Common myeloid progenitor, CD34-positive (primary cell): ENCODE results near the gene COMMD8.
A peak's percentile ranks its signal among the peaks of the same experiment; 100 is the strongest.
"Not testable (repeated sequence)": the region's sequence is repeated elsewhere in the genome, so short reads cannot be mapped to it uniquely, and the experiment has no call there.

Source experiments
- CTCF ChIA-PET: fragments of 350-600 bp; sonication (Branson Sonifier 250); formaldehyde crosslinking; loops from one replicate; lab custom pipeline; 2021; ENCODE audit warnings: antibody characterized with exemption; lab: Charles Lee
- POLR2A ChIA-PET: fragments of 350-600 bp; sonication (Branson Sonifier 250); formaldehyde crosslinking; loops from one replicate; lab custom pipeline; 2021; ENCODE audit warnings: antibody characterized with exemption; lab: Charles Lee
- DNase-seq, 3 donors: peaks; one replicate each; pipeline versions ENCODE4 v3.0.0 to v3.0.0-alpha.2; 2013
- H3K27ac ChIP-seq, 2 experiments: 1 replicate in 1 of 2; 2 replicates in 1 of 2; pipeline ENCODE4 v1.7.0; 2013; ENCODE audit warnings: inconsistent platforms in 2 of 2, low read length in 2 of 2, mild to moderate bottlenecking in 2 of 2, low read depth in 1 of 2, moderate library complexity in 1 of 2; ENCODE audit not compliant: severe bottlenecking in 2 of 2, insufficient read depth in 1 of 2, poor library complexity in 1 of 2
- H3K27me3 ChIP-seq, 5 experiments: replicated peaks in 2 of 5; 1 replicate in 3 of 5; 2 replicates in 2 of 5; pipeline versions ENCODE4 v1.6.1 to v1.7.0; 2013; ENCODE audit warnings: low read length in 4 of 5, mild to moderate bottlenecking in 2 of 5, moderate library complexity in 2 of 5, inconsistent platforms in 1 of 5; ENCODE audit not compliant: insufficient read depth in 5 of 5, control insufficient read depth in 4 of 5
- H3K36me3 ChIP-seq, 4 experiments: 1 replicate in 2 of 4; 2 replicates in 2 of 4; pipeline versions ENCODE4 v1.6.1 to v1.7.0; 2013; ENCODE audit warnings: low read length in 3 of 4, control low read depth in 1 of 4, mild to moderate bottlenecking in 1 of 4; ENCODE audit not compliant: control insufficient read depth in 4 of 4, insufficient read depth in 4 of 4
- H3K4me1 ChIP-seq, 4 experiments: 1 replicate in 3 of 4; 2 replicates in 1 of 4; pipeline versions ENCODE4 v1.6.1 to v1.7.1; 2013; ENCODE audit warnings: low read length in 3 of 4, mild to moderate bottlenecking in 3 of 4, control low read depth in 1 of 4, inconsistent platforms in 1 of 4, moderate library complexity in 1 of 4; ENCODE audit not compliant: control insufficient read depth in 4 of 4, insufficient read depth in 4 of 4; ENCODE audit errors: control extremely low read depth in 1 of 4
- H3K4me3 ChIP-seq, 7 experiments: 1 replicate in 4 of 7; 2 replicates in 3 of 7; pipeline versions ENCODE4 v1.5.1 to v1.7.0; 2013; ENCODE audit warnings: mild to moderate bottlenecking in 7 of 7, low read length in 6 of 7, moderate library complexity in 6 of 7, inconsistent platforms in 2 of 7, low read depth in 2 of 7, control low read depth in 1 of 7; ENCODE audit not compliant: insufficient read depth in 4 of 7, control insufficient read depth in 1 of 7; ENCODE audit errors: extremely low read depth in 1 of 7
- H3K9me3 ChIP-seq, 5 experiments: 1 replicate in 4 of 5; 2 replicates in 1 of 5; pipeline versions ENCODE4 v1.6.1 to v1.7.1; 2013; ENCODE audit warnings: low read length in 4 of 5, mild to moderate bottlenecking in 2 of 5, inconsistent platforms in 1 of 5, low read depth in 1 of 5, moderate library complexity in 1 of 5; ENCODE audit not compliant: control insufficient read depth in 4 of 5, insufficient read depth in 2 of 5; ENCODE audit errors: control extremely low read depth in 1 of 5
- WGBS: methylation state at CpG from one replicate; pipeline ENCODE4 v1.1.5; 2013; ENCODE audit not compliant: insufficient coverage; 5-methylcytosine and 5-hydroxymethylcytosine counted together

COMMD8 gene

GRCh38 chr4:47498899-47499298 is 35.4 kb upstream of the COMMD8 start:
- H3K27me3 ChIP-seq = no peaks in the 10 kb centered on the region
- ChIA-PET POLR2A (no interaction called here), CTCF (interaction anchor here (0.6 to 3.2 kb wide), 3 partner anchors 11 to 64 kb away, joined by 3 to 12 read pairs (median 4); no protein-coding TSS in a partner anchor)
- DNase-seq = no peak
- no peaks in the 10 kb centered on the region for H3K9me3 ChIP-seq
- H3K4me3 ChIP-seq = peak overlapping the region in 1 of 7 experiments; percentile 25
- H3K4me1 ChIP-seq = peaks cover 8 to 20% (median 19%) of the 10 kb centered on the region in 4 experiments
- WGBS = 94% methylated on average over 5 of the region's 6 CpGs
- no peaks in the 10 kb centered on the region for H3K36me3 ChIP-seq
- peak overlapping the region in 1 of 2 experiments; percentile 37 for H3K27ac ChIP-seq

GRCh38 chr4:47494124-47494430 is 30.6 kb upstream of the COMMD8 start:
- H3K4me3 ChIP-seq = no peak overlapping the region
- H3K36me3 ChIP-seq = no peaks in the 10 kb centered on the region
- ChIA-PET CTCF (interaction anchor here (1.0 to 2.0 kb wide), 3 partner anchors 10 to 71 kb away, joined by 3 to 12 read pairs (median 4); partner anchors contain the start of genes ATP10D and COMMD8), POLR2A (no interaction called here)
- H3K9me3 ChIP-seq = no peaks in the 10 kb centered on the region
- H3K4me1 ChIP-seq = peaks cover 3 to 10% (median 6%) of the 10 kb centered on the region in 4 experiments
- H3K27ac ChIP-seq = no peak overlapping the region
- no peaks in the 10 kb centered on the region for H3K27me3 ChIP-seq
- WGBS = 0% methylated on average over 1 of the region's 4 CpGs
- no peak for DNase-seq

GRCh38 chr4:47493238-47494123 is 30.0 kb upstream of the COMMD8 start:
- peaks cover 0 to 6% (median 1%) of the 10 kb centered on the region in 4 experiments for H3K4me1 ChIP-seq
- no peak overlapping the region for H3K4me3 ChIP-seq
- no peaks in the 10 kb centered on the region for H3K36me3 ChIP-seq
- CTCF ChIA-PET = interaction anchor here (1.0 to 2.0 kb wide), 4 partner anchors 9 to 72 kb away, joined by 3 to 12 read pairs (median 4); partner anchors contain the start of genes ATP10D and COMMD8
- H3K27me3 ChIP-seq = no peaks in the 10 kb centered on the region
- no peak overlapping the region for H3K27ac ChIP-seq
- POLR2A ChIA-PET = no interaction called here
- peaks cover 0 to 3% (median 2%) of the 10 kb centered on the region in 5 experiments for H3K9me3 ChIP-seq
- WGBS = 100% methylated on average over 1 of the region's 3 CpGs
- no peak for DNase-seq

GRCh38 chr4:47490550-47490949 is 27.0 kb upstream of the COMMD8 start:
- Histone ChIP-seq H3K9me3 (peaks cover 0 to 3% (median 2%) of the 10 kb centered on the region in 5 experiments), H3K27ac (no peak overlapping the region), H3K36me3 (no peaks in the 10 kb centered on the region), H3K4me1 (peaks cover 3 to 13% (median 10%) of the 10 kb centered on the region in 4 experiments), H3K27me3 (no peaks in the 10 kb centered on the region), H3K4me3 (no peak overlapping the region)
- ChIA-PET POLR2A (interaction anchor here (0.6 kb wide), 1 partner anchor 381 kb away, joined by 3 read pairs; no protein-coding TSS in a partner anchor), CTCF (no interaction called here)
- 89% methylated on average over 3 of the region's 4 CpGs for WGBS
- DNase-seq = peak; percentile 36 to 54 (median 37)

- DNase-seq = no peak
- Histone ChIP-seq H3K4me3 (no peak overlapping the region), H3K27ac (no peak overlapping the region), H3K36me3 (no peaks in the 10 kb centered on the region), H3K4me1 (peaks cover 8 to 20% (median 15%) of the 10 kb centered on the region in 4 experiments), H3K27me3 (no peaks in the 10 kb centered on the region), H3K9me3 (peaks cover 0 to 3% (median 2%) of the 10 kb centered on the region in 5 experiments)
- ChIA-PET POLR2A (no interaction called here), CTCF (interaction anchor here (1.1 kb wide), 1 partner anchor 10 kb away, joined by 4 read pairs; no protein-coding TSS in a partner anchor)
- no CpG with 5 or more reads among the region's 3 CpGs for whole genome bisulfite sequencing
Measured at GRCh38 chr4:47488706-47489105, 25.2 kb upstream of the COMMD8 start.

- Histone ChIP-seq H3K4me1 (peaks cover 8 to 18% (median 13%) of the 10 kb centered on the region in 4 experiments), H3K4me3 (peak overlapping the region in 2 of 7 experiments; percentile 84 to 96)
- H3K36me3 ChIP-seq, H3K9me3 ChIP-seq, H3K27ac ChIP-seq, POLR2A ChIA-PET, H3K27me3 ChIP-seq, DNase-seq: not testable (repeated sequence)
- CTCF ChIA-PET = interaction anchor here (1.5 kb wide), 1 partner anchor 14 kb away, joined by 3 read pairs; no protein-coding TSS in a partner anchor
- WGBS = 100% methylated on average over 4 of the region's 9 CpGs
Measured at GRCh38 chr4:47486727-47487126, 23.2 kb upstream of the COMMD8 start.
